Esophagus squamous epithelium (tissue), 5 donors: ENCODE data around the gene SYNPR. TPM values are rescaled to one million over a fixed set of nuclear protein-coding genes. Genes with fewer than 3 reads are reported as not detected.

Experiments
- DNase-seq: peaks from one replicate; lab custom pipeline; 2025; lab: John Stamatoyannopoulos, UW
- H3K27ac ChIP-seq, 4 donors: fragments of 200-600 bp; sonication (generic); one replicate each; pipeline ENCODE4 v1.5.1; 2016 to 2019; ENCODE audit warnings: mild to moderate bottlenecking in 1 of 4
- H3K27me3 ChIP-seq, 4 donors: fragments of 200-600 bp; sonication (generic); 1 replicate in 3 of 4; 2 replicates in 1 of 4; pipeline versions ENCODE4 v1.5.1 to v1.6.0; 2017 to 2021; ENCODE audit warnings: antibody characterized with exemption in 1 of 4
- H3K36me3 ChIP-seq, 3 donors: fragments of 200-600 bp; sonication (generic); one replicate each; pipeline ENCODE4 v1.5.1; 2016 to 2019
- H3K4me1 ChIP-seq, 3 donors: fragments of 200-600 bp; sonication (generic); one replicate each; pipeline ENCODE4 v1.5.1; 2017 to 2019
- H3K4me3 ChIP-seq, 4 donors: fragments of 200-600 bp; sonication (generic); 1 replicate in 3 of 4; 2 replicates in 1 of 4; pipeline ENCODE4 v1.5.1; 2016 to 2019; ENCODE audit warnings: mild to moderate bottlenecking in 2 of 4, moderate library complexity in 1 of 4
- H3K9me3 ChIP-seq, 3 donors: fragments of 200-600 bp; sonication (generic); one replicate each; pipeline ENCODE4 v1.5.1; 2016 to 2019
- POLR2A ChIP-seq, 4 donors: fragments of 450-650 bp; IDR thresholded peaks; one replicate each; pipeline ENCODE4 v1.6.1; 2017; ENCODE audit warnings: antibody characterized with exemption in 4 of 4, mild to moderate bottlenecking in 4 of 4, moderate library complexity in 3 of 4
- WGBS, 2 donors: methylation state at CpG; one replicate each; pipeline ENCODE4 v1.1.5; 2018; 5-methylcytosine and 5-hydroxymethylcytosine counted together
- intact Hi-C: fragments of 100-400 bp; cut with DNase I; formaldehyde crosslinking; loops from one replicate; pipeline ENCODE4 v1.15.0; 2022
- total RNA-seq, 4 donors: library from RNA; depleted of rRNA; stranded (reverse); fragments of >200 nt; gene quantifications; one replicate each; pipeline ENCODE4 v1.1.0, GENCODE V29; 2016
- TF ChIP-seq, protein P1 (sequence below), 6 experiments: fragments of 450-650 bp in 4 of 6; fragments of 200-600 bp in 2 of 6; sonication (generic) in 2 of 6; IDR thresholded peaks; one replicate each; pipeline ENCODE4 v1.5.1; 2016 to 2019; ENCODE audit warnings: antibody characterized with exemption in 6 of 6, mild to moderate bottlenecking in 4 of 6, moderate library complexity in 4 of 6
- donor health status: DM: yes; HTN: yes; CAD: no.

Gene SYNPR
- total RNA-seq, 4 donors from 2014 or later, result not detected

DNA sequence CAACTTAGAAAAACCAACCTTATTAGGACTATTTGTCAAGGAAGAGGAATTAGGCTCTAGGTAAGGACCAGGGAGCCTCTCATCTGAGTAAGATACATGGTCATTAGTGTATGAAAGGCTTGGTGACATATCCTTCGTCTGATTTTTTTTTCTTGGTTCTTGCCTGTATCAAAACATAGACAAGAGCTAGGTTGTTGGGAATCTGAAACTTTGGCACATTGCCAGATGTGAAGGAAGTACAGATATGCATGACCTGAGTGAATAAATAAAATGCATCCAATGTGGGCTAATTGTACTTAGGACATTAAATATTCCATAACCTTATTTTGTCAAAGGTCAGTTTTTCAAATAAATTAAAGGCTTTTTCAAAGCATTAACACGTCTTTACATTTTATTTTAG is 151.8 kb downstream of the SYNPR start:
- Histone ChIP-seq H3K9me3 (no peaks in the 10 kb centered on the region), H3K27ac (no peak overlapping the region), H3K36me3 (no peaks in the 10 kb centered on the region), H3K4me3 (no peak overlapping the region), H3K27me3 (no peaks in the 10 kb centered on the region), H3K4me1 (no peaks in the 10 kb centered on the region)
- TF ChIP-seq POLR2A (IDR thresholded peaks at IDR 0.05), result no peak
- TF ChIP-seq, protein P1, sequence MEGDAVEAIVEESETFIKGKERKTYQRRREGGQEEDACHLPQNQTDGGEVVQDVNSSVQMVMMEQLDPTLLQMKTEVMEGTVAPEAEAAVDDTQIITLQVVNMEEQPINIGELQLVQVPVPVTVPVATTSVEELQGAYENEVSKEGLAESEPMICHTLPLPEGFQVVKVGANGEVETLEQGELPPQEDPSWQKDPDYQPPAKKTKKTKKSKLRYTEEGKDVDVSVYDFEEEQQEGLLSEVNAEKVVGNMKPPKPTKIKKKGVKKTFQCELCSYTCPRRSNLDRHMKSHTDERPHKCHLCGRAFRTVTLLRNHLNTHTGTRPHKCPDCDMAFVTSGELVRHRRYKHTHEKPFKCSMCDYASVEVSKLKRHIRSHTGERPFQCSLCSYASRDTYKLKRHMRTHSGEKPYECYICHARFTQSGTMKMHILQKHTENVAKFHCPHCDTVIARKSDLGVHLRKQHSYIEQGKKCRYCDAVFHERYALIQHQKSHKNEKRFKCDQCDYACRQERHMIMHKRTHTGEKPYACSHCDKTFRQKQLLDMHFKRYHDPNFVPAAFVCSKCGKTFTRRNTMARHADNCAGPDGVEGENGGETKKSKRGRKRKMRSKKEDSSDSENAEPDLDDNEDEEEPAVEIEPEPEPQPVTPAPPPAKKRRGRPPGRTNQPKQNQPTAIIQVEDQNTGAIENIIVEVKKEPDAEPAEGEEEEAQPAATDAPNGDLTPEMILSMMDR (IDR thresholded peaks at IDR 0.05), result no peak
- whole genome bisulfite sequencing, 2 donors, result 38 to 48% methylated on average over 2 of the region's 2 CpGs
- intact Hi-C loops, result no loop called here
- no peak for DNase-seq

DNA sequence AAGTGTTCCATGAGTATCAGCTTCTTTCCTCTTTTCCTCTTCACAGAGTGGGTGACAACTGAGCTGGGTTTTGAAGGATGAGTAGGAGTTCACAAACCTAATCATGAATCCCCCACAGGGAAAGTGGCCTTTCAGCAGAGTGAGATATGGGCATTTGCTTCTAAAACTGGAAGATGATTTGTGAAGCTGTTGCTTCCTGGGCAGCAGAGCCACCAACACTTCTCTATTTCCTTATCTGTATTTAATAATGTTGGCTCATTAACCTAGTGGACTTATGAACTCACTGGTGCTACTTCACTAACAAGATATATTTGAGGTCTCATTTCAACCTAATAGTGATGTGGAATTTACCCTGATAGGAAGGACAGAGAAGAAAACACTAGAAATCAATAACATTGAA is 152.8 kb downstream of the SYNPR start:
- H3K36me3 ChIP-seq, result no peaks in the 10 kb centered on the region
- H3K4me3 ChIP-seq, result no peak overlapping the region
- H3K27ac ChIP-seq, result no peak overlapping the region
- H3K4me1 ChIP-seq, result no peaks in the 10 kb centered on the region
- no peak for DNase-seq
- no peaks in the 10 kb centered on the region for H3K9me3 ChIP-seq
- H3K27me3 ChIP-seq, result no peaks in the 10 kb centered on the region
- TF ChIP-seq, protein P1 (IDR thresholded peaks at IDR 0.05), result no peak
- no peak for TF ChIP-seq POLR2A (IDR thresholded peaks at IDR 0.05)
- intact Hi-C loops, result no loop called here

- H3K36me3 ChIP-seq, result no peaks in the 10 kb centered on the region
- TF ChIP-seq, protein P1 (IDR thresholded peaks at IDR 0.05), result no peak
- no peak for TF ChIP-seq POLR2A (IDR thresholded peaks at IDR 0.05)
- no peaks in the 10 kb centered on the region for H3K4me1 ChIP-seq
- 82 to 88% methylated on average over 2 of the region's 2 CpGs for WGBS, 2 donors
- intact Hi-C loops, result no loop called here
- H3K27ac ChIP-seq, result no peak overlapping the region
- H3K4me3 ChIP-seq, result no peak overlapping the region
- no peak for DNase-seq
- peaks cover 0 to 9% (median 0%) of the 10 kb centered on the region in 4 donors for H3K27me3 ChIP-seq
- no peaks in the 10 kb centered on the region for H3K9me3 ChIP-seq
Measured at GRCh38 chr3:63437858-63438257, 159.8 kb downstream of the SYNPR start.

GRCh38 chr3:63438826-63439371 is 160.8 kb downstream of the SYNPR start:
- no peaks in the 10 kb centered on the region for H3K4me1 ChIP-seq
- no peak for TF ChIP-seq POLR2A (IDR thresholded peaks at IDR 0.05)
- TF ChIP-seq, protein P1 (IDR thresholded peaks at IDR 0.05), result no peak
- DNase-seq, result no peak
- H3K4me3 ChIP-seq, result no peak overlapping the region
- intact Hi-C loops, result no loop called here
- H3K27me3 ChIP-seq, result peaks cover 0 to 9% (median 0%) of the 10 kb centered on the region in 4 donors
- no peaks in the 10 kb centered on the region for H3K9me3 ChIP-seq
- H3K27ac ChIP-seq, result no peak overlapping the region
- no peaks in the 10 kb centered on the region for H3K36me3 ChIP-seq

DNA sequence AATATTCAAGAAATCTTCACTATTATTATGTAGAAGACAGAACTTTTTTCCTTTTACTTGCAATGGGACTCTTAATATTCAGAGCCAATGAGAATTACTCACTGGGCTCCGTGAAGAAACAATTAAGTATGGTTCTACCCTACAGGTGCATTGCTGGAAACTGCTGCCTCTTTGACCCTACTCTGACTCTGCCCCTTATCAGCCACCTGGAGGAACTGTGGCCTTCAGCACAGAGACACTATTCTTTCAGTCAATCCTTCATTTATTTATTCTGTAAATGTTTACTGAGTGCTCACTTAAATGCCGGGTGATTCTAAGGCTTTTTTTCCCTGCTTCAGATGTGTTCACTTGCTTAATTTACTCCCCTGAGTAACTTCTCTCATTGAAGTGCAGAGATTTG is 163.2 kb downstream of the SYNPR start:
- no peaks in the 10 kb centered on the region for H3K4me1 ChIP-seq
- TF ChIP-seq POLR2A (IDR thresholded peaks at IDR 0.05), result no peak
- TF ChIP-seq, protein P1 (IDR thresholded peaks at IDR 0.05), result no peak
- no peaks in the 10 kb centered on the region for H3K36me3 ChIP-seq
- intact Hi-C loops, result no loop called here
- DNase-seq, result no peak
- H3K4me3 ChIP-seq, result no peak overlapping the region
- H3K27ac ChIP-seq, result no peak overlapping the region
- H3K9me3 ChIP-seq, result no peaks in the 10 kb centered on the region
- 33 to 34% methylated on average over 2 of the region's 2 CpGs for WGBS, 2 donors
- peaks cover 0 to 9% (median 0%) of the 10 kb centered on the region in 4 donors for H3K27me3 ChIP-seq
